Fibroblast of the conjunctiva (primary cell): Measurements from ENCODE around the gene LBR.
"Not testable (repeated sequence)": the region's sequence is repeated elsewhere in the genome, so short reads cannot be mapped to it uniquely, and the experiment has no call there.

Experiments used
- DNase-seq: peaks from one replicate; pipeline ENCODE4 v3.0.0-alpha.2; 2010; ENCODE audit warnings: low read depth

Gene LBR

DNA sequence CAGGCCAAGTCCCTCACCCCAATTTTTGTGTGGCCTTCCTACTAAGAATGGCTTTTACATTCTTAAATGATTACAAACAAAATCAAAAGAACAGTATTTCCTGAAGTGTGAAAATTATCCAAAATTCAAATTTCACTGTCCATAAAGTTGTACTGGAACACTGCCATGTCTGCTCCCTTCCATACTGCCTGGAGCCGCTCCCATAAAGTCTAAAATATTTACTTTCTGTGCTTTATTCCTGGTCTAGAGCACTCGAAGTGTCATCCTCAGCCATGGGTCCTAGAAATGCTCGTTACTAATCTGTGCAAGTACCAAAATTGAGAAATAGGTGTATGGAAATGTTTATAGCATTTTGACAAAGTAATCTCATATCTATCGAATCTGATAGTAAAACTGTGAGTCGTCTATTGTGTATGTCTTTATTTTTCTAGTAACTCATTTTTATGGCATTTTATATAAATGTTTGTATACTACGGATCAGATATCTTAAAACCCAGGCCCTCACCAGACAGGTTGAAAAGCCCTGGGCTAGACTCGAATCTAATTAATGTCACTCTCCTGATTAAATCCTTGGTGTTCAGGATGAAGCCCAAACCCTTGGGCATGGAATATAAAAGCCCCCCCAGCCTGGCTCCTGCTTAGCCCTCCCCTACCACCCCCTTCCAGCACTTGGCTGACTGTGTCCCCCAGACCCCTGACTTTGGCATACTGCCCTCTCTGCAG lies 4.9 kb downstream of the LBR start:
- DNase-seq = no peak

DNA sequence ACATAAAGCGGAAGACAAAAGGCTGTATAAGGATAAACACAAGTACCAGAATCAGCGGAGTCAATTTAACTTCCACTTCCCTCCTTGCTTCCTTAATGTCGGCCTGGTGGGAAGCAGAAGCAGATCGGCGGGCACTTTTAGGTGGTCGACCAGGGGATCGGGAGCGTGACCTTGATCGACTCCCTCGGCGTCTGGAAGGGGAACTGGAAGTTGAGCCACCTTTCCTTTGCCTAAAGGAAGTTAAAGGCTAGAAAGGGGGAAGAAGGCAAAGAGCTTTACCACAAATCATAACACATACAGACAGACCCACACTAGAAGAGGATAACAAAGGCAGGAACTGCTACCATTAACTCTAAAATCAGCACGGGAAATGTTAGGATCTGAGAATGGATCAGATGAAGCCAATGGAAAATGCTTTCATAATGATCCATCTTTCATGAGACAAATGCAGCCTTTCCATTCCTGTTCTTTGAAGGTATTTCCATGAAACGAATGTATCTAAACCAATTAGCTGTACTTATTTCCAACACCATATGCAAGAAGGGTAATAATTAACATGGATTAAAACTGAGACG lies 5.7 kb downstream of the LBR start:
- DNase-seq = no peak

DNA sequence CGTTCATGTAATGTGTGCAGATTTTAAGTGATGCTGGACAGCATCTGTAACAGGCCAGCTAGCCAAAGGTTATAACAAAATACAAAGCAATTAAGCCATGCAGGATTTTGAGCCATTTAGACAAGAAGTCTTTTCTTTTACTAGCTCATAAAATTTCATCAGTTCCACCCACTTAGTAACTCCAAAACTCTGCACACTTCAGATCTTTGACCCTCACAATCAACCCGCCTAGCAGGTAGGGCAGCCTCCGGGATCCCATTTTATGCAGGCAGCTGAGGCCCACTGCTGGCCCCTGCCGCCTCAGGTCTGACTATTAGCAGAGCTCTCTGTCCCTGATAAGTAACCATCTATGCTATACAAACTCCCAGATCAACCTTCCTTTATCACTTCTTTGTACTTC lies 9.2 kb downstream of the LBR start:
- no peak for DNase-seq

DNA sequence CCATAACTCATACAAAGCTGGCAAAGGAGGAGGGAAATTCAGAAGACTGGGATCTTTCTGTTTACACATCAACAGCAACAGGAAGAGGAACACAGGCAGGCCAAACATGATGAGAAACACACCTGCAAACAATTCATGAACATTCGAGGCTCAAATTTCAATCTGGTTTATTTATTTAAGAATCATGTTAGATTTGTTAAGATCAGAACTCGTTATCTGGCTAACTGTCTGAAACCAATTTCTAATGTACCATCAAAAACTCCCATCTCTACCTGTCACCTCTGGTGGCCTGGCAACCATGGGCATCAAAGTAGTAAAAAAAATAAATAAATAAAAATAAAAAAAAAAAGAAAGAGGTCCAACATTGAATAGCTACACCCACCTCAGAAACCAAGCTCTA lies 9.8 kb downstream of the LBR start:
- no peak for DNase-seq

DNA sequence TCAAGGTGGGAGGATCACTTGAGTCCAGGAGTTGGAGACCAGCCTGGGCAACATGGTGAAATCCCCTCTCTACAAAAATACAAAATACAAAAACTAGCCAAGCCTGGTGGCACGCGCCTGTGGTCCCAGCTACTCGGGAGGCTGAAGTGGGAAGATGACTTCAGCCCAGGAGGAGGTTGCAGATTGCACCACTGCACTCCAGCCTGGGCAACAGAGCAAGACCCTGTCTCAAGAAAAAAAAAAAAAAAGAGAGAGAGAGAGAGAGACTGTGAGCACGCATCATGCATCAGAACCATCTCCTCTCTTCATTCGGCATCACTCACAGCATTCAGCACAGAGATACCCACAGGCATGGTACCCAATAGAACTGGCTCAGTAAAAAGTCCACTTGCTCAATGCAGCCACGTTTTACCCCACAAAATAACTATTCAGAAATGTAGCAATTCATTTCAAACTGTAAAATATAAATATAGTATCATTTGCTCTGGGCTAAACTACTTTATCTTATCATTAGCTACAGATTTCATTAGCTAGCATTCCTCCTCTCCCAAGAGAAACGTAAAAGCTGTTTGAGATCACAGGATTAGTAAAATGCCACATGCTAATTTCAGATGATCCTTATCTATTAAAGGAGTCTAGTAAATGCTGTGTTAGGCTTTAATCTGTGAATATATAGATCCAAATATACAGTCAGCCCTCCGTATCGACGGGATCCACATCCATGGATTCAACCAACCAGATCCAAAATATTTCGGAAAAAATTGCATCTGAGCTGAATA lies 11.7 kb downstream of the LBR start:
- DNase-seq = no peak

DNA sequence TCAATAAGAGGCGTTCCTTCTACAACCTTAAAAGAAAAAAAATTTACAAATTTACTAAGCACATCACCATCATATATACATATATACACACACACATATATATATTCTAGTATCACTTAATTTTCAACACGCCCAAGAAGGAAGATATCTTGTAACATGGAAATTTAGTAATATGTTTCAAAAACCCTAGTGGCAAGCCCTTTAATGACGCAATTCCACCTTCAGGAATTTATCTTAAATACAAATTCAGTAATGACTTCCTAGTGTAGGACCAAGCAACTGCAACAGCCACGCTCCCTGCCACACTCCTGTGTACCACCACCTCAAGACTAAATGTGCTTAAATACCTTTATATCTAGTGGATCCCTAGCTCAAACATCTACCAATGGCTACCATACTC lies 12.5 kb downstream of the LBR start:
- no peak for DNase-seq

DNA sequence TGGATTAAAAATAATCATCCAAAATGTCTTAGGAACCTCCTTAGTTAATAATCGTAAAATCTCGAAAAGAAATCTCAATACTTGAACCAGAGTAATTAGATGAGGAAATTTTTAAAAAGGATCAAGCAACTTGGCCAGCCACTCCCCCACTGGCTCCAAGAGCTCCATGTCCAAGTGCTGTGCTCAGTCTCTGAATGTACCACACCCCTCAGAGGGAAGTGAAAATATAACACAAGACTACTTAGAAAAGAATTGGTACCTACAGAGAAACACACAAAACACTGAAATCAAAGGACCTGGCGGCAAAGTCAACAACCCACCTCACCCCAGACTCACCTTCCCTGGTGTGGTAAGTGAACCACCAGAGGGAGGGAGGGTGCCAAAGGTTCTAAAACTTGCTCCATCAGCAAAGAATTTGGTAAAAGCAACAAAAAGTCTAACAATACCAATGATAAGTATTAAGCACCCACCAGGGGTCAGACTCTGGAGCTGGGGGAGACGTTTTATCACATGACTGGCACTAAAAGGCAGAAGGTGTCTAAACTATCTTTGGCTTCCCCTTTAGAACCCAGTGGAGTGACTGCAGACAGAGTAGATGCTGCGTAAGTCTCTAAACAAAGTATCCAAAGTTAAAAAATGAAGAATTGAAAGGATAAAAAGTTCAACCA lies 14.0 kb downstream of the LBR start:
- no peak for DNase-seq

DNA sequence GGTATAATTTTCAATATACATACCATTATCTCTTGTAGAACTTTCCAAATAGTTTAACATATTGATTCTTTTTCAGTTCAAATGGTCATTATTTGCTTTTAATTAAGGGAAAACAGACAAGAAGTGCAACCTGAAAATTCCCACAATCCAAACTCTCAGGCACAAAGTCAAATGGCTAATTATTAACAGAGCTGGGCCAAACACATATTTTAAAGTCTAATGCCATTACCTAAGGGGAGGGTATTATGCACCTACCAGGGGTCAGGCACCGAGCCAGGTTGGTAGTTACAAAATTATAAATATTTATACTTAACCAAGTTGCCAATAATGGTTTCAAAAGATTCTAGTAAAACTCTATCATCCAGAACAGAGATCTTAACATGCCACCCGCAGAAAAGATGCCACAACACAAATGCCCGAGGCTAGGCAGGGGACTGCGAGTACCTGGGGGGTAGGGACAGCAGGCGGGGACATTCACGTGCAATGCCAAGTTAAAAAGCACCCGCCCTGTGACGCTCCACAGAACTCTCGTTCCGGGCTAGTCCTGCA lies 15.0 kb downstream of the LBR start:
- DNase-seq = no peak

DNA sequence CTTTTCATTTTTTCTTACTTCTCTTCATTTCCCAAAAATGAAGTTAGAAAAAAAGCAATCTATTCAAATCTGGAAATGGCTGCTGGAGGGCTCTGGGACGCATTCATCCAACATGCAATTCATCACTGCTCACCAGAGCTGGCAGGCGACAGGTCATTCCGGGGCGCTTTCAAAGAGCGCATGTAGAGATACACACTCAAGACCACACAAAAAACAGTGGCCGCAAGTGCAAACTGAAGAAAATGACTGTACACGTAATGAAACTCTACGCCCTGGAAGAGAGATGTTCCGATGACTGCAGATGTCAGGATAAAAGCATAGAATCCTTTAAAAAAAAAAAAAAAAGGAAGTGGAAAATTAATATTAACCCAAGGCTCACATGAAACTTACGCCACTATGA lies 15.5 kb downstream of the LBR start:
- no peak for DNase-seq

DNA sequence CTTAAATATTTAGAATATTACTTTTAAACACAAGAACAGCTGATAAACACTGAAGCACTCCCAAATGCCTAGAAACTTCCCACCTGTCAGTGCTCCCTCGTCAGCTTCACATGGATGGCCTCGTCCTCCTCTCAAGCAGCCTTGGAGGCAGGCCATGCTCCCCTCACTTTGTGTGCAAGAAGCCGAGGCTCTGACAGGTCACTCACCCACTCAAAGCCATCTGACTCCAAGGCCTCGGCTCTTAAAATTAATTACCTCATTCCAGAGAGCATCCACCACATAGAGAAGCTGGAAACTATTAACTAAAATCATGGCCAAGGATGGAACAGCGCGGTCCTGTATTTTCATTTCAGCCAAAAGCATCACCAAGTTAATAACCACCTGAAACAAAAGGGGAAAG lies 17.8 kb downstream of the LBR start:
- DNase-seq = no peak

DNA sequence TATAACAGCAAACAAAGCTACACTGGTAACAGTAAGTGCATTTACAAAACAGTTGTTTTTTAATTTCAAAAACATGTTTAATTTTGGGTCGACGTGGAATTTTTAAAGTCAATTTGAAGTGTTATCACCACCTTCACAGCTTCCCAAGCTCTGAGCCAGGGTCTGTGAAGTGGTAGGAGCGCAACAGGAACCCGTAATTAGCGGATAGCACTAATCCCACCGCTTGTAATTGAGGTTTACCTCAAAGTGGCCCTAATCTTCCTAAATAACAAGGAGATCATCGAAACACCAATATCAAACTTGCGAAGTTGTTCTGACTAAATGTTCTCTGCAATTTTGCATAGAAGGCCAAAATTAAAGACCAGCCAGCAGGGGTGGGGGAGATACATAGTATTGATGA lies 18.8 kb downstream of the LBR start:
- no peak for DNase-seq

DNA sequence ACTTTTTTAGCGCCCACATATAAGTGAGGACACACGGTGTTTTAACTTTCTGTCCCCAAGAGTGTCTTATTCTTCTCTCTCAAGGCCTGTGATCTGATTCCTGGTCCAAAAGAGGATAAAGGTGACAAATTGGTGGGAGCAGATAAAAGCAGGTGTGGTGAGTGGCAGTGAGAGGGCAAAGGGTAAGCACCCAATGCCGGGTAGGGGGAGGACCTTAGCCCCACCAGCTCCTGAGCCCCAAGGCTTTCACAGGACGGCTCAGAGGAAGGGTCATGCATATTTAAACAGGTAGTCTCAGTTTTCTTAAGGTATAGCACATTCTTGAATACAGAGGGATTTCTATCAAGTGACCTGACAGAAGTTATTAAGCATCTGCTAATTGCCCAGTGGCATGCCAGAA lies 19.6 kb downstream of the LBR start:
- no peak for DNase-seq

DNA sequence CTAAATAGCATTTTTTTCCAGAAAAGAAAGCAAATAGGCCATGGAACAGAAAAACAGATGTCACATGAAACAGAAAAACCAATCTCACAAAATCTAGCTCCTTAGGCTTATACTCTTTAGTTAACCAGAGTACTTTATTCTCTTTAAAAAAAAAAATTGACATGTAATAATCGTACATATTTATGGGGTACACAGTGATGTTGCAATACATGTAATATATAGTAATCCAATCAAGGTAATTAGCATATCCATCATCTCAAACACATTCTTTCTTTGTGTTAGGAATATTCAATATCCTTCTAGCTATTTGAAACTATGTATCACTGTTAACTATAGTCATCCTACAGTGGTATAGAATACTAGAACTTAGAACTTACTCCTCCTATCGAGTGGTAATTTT lies 20.1 kb downstream of the LBR start:
- no peak for DNase-seq

DNA sequence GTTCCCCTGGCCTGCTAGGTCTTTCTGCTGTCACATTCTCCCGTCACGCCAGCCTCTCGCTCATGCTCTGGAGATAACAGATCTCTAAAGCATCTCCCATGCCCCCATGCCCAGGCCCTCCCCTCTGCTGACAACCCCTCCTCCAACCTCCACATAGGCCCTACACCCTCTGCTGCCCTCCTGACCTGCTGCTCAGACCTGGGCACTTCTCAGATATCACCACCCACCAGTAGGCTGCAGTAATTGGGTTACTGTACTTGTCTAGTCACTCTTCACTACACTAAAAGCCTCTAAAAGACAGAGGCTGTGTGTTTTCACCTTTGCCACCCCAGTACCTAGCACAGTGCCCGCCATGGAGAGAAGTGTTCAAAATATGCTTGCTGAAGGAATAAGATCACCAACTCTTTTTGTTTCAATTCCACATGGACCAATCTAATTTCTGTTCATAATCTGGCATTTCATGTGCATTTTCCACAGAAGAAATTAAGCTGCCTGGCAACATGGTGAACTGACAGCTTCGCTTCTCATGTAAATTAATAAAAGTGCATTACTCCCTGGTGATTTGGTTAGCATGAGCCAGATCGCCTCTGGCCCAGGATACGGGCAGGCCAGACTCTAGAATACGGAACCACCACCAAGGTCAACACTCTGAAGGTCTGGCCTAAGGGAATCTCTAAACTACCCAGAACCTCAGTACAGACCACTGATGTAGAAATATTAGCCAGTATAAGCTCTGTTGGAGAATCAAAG lies 20.7 kb downstream of the LBR start:
- DNase-seq = no peak

DNA sequence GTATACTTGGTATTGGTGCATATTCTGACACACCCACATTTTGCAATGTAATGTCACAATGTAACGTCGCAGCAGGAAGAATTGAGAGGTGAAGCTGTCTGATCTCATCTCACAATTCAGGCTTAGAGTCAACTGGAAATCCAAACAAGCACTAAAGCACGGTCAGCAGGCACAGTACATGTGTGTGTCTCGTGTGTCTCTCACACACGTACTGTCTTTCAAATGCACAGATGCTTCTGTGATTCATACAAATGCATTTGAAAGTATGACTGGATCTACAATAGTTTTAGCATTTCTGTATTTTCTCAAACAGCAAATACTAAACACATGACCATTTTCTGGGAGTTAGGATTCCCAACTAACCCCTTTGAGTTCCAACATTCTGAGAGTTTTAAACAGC lies 26.9 kb downstream of the LBR start:
- no peak for DNase-seq

DNA sequence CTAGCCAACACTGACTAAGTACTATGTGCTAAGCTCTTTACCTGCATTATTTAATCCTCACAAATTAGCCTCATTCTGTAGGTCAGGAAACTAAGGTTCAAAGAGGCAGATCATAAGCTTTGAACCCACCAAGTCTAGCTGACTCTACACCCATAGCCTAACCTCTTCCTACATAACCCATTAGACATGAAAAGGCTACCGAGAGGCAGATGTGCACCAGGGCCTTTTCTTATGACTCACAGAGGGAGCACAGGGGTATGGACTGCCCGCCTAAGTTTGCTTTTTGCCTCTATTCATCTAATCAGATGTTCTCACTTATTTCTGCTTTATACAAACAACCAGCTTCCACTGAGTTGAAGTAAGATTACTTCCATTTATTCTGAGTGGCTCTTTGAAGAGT lies 31.5 kb downstream of the LBR start:
- no peak for DNase-seq

DNA sequence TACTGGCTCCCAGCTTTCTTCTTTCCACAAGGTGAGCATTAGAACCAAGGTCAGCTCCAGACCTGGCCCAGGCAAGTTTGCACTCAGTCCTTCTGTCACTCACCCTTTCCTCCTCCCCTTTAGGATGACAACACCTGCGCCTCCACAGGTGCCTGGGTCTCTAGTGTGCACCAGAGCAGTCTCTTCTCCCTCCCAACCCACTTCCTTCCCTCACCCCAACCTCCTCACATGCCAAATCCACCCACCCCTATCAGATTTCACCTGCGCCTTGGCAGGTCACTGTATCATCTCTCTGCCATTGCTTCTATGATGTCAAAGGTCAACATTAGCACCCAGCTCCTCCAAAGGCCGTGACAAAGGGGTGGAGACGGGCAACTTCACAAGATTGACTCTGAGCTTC lies 38.0 kb downstream of the LBR start:
- no peak for DNase-seq

DNA sequence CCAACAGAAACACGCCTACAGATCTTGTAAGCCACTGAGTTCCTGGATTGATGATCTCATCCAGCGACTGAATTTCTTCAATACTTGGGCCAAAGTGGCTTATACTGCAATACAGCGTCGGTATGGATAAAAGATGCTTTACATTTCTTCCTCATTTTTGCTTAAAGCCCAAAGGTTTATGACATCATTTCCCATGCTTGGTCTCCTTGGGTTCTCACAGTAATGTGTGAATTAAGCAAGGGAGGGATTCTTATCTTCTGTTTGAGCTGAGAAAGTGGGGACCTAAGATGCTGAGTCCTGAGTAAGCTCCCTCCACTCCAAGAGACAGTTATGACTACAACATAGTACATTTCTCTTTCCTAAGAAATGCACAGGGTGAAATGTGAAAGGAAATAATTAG lies 39.5 kb downstream of the LBR start:
- no peak for DNase-seq

DNA sequence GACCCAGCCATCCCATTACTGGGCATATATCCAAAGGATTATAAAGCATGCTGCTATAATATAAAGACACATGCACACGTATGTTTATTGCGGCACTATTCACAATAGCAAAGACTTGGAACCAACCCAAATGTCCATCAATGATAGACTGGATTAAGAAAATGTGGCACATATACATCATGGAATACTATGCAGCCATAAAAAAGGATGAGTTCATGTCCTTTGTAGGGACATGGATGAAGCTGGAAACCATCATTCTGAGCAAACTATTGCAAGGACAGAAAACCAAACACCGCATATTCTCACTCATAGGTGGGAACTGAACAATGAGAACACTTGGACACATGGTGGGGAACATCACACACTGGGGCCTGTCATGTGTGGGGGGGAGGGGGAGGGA lies 41.0 kb downstream of the LBR start:
- DNase-seq = not testable (repeated sequence)

DNA sequence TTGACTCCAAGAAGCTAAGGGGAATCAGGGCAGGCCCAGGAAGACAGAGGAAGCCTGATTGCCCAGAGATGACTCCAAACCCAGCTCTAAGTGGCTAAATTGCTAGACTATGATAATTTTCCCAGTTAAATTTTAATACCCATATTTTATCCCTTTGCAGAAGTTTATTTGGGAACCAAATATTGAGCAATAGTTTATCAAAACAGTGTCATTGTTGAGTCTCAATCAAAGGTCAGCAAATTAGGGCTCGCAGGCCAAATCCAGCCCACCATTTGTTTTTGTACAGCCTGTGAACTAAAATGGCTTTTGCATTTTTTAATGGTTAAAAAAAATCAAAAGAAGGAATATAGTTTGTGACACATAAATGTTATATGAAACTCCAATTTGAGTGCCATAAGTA lies 47.1 kb downstream of the LBR start:
- DNase-seq = no peak

DNA sequence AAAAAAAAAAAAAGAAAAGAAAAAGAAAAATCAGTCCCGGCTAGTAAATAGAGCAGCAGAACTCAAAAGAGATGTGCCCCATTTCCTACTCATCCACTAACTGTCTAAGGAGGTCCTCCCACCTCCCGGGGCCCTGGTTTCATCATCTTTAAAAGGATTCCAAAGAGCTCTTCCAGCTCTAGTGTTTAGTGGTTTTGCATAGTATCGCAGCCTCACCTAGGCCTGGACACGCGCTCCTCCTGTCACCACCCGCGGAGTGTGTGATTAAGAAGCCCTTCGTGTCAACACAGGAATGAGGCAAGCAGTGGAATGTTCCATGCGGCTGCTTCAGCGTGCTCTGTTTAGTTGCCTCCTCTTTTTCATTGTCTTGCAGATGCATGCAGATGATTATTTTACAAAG lies 49.0 kb downstream of the LBR start:
- no peak for DNase-seq

DNA sequence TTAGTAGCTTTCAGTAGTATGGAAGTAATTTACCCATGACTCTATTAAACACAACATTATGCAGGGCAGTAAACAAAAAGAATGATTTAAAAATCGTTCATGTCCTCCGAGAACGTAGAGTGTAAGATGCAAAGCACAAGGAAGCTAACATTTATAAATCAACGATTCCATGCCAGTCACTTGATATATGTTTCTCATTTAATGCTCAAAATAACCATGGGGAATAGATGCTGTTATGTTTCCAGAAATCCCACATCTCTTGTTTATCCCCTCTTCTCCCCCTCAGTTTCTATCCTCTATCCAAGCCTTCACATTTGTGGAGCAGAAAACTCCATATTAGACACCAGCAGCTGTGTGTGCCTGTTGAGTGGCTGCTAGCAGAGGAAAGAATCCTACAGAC lies 52.8 kb downstream of the LBR start:
- DNase-seq = no peak
